IPS-18a (cell line): ENCODE results near the gene LILRA1.
"Not testable (repeated sequence)": the region's sequence is repeated elsewhere in the genome, so short reads cannot be mapped to it uniquely, and the experiment has no call there.

ENCODE experiments used
- H3K27ac ChIP-seq: one replicate; pipeline ENCODE4 v1.5.1; 2013; ENCODE audit warnings: low read length
- H3K27me3 ChIP-seq: one replicate; pipeline ENCODE4 v1.6.1; 2013; ENCODE audit warnings: mild to moderate bottlenecking, low read length; ENCODE audit not compliant: control insufficient read depth, insufficient read depth
- H3K36me3 ChIP-seq: one replicate; pipeline ENCODE4 v1.6.1; 2013; ENCODE audit warnings: low read depth, low read length; ENCODE audit not compliant: control insufficient read depth
- H3K4me1 ChIP-seq: one replicate; pipeline ENCODE4 v1.6.1; 2013; ENCODE audit warnings: low read depth, low read length; ENCODE audit not compliant: control insufficient read depth
- H3K4me3 ChIP-seq: one replicate; pipeline ENCODE4 v1.5.1; 2013; ENCODE audit warnings: low read length
- H3K9ac ChIP-seq: one replicate; pipeline ENCODE4 v1.6.1; 2013; ENCODE audit warnings: mild to moderate bottlenecking, low read length, moderate library complexity
- H3K9me3 ChIP-seq: one replicate; pipeline ENCODE4 v1.6.1; 2013; ENCODE audit warnings: low read depth, low read length; ENCODE audit not compliant: control insufficient read depth

Gene LILRA1

GRCh38 chr19:54630782-54631181, 37.4 kb downstream of the LILRA1 start:
- no peak overlapping the region for H3K9ac ChIP-seq
- H3K36me3 ChIP-seq = no peaks in the 10 kb centered on the region
- H3K4me1 ChIP-seq = no peaks in the 10 kb centered on the region
- H3K9me3 ChIP-seq = peaks cover 44% of the 10 kb centered on the region
- no peak overlapping the region for H3K27ac ChIP-seq
- no peaks in the 10 kb centered on the region for H3K27me3 ChIP-seq
- no peak overlapping the region for H3K4me3 ChIP-seq

GRCh38 chr19:54631489-54632337, 38.3 kb downstream of the LILRA1 start:
- not testable (repeated sequence) for H3K4me1 ChIP-seq, H3K36me3 ChIP-seq, H3K9ac ChIP-seq, H3K27ac ChIP-seq, H3K27me3 ChIP-seq, H3K4me3 ChIP-seq
- H3K9me3 ChIP-seq = peaks cover 42% of the 10 kb centered on the region

GRCh38 chr19:54632517-54632916, 39.1 kb downstream of the LILRA1 start:
- peaks cover 43% of the 10 kb centered on the region for H3K9me3 ChIP-seq
- H3K9ac ChIP-seq, H3K4me1 ChIP-seq, H3K27ac ChIP-seq, H3K4me3 ChIP-seq, H3K27me3 ChIP-seq, H3K36me3 ChIP-seq: not testable (repeated sequence)

GRCh38 chr19:54633401-54633800, 40.0 kb downstream of the LILRA1 start:
- H3K36me3 ChIP-seq = no peaks in the 10 kb centered on the region
- no peaks in the 10 kb centered on the region for H3K27me3 ChIP-seq
- H3K4me1 ChIP-seq = no peaks in the 10 kb centered on the region
- H3K4me3 ChIP-seq = no peak overlapping the region
- H3K9ac ChIP-seq = no peak overlapping the region
- peaks cover 40% of the 10 kb centered on the region for H3K9me3 ChIP-seq
- H3K27ac ChIP-seq = no peak overlapping the region

- not testable (repeated sequence) for H3K9ac ChIP-seq, H3K27me3 ChIP-seq, H3K4me3 ChIP-seq, H3K27ac ChIP-seq, H3K36me3 ChIP-seq, H3K4me1 ChIP-seq
- peaks cover 35% of the 10 kb centered on the region for H3K9me3 ChIP-seq
Measured at GRCh38 chr19:54636081-54636480, 42.6 kb downstream of the LILRA1 start.

DNA sequence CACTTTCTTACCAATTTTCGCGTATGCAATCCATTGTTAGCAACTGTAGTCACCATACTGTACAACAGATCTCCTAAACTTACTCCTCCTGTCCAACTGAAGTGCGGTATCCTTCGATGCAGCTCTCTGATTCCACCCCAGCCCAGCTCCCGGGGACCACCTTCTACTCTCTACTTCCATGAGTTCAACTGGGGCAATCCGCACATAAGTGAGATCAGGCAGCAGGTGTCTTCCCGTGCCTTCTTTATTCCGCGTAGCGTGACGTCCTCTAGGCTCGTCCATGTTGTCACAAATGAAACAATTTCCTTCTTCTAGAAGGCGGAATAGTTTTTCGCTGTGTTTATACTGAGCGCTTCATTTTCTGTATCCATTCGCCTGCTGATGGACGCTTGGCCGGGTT, 45.3 kb downstream of the LILRA1 start:
- Histone ChIP-seq H3K4me1 (no peaks in the 10 kb centered on the region), H3K36me3 (no peaks in the 10 kb centered on the region), H3K9me3 (peaks cover 33% of the 10 kb centered on the region), H3K9ac (no peak overlapping the region), H3K4me3 (no peak overlapping the region), H3K27me3 (no peaks in the 10 kb centered on the region), H3K27ac (no peak overlapping the region)

DNA sequence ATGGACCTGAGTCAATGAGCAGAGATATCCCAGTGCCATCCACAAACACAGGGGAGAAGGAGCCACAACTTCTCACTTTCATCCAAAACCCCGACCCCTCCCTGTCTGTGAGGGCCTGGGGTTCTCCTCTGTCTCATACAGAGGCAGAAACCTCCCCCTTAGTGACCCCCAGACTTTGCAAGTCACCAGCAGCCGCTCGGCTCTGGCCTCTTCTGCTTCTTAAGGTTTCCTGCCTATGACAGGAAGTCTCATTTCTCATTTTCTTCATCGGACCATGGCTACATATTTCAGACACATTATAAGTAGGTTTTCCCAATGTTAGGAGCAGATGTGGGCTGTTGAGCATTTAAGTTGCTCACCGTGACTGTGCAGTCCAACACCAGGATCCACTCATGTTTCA, 49.5 kb downstream of the LILRA1 start:
- H3K9me3 ChIP-seq = peaks cover 40% of the 10 kb centered on the region

GRCh38 chr19:54643583-54643982, 50.2 kb downstream of the LILRA1 start:
- not testable (repeated sequence) for H3K9ac ChIP-seq
- peaks cover 42% of the 10 kb centered on the region for H3K9me3 ChIP-seq

More for the DNA sequence above, 49.5 kb downstream of the LILRA1 start:
- not testable (repeated sequence) for H3K27ac ChIP-seq, H3K27me3 ChIP-seq, H3K9ac ChIP-seq, H3K36me3 ChIP-seq, H3K4me1 ChIP-seq, H3K4me3 ChIP-seq

GRCh38 chr19:54644056-54644455, 50.6 kb downstream of the LILRA1 start:
- H3K4me1 ChIP-seq = no peaks in the 10 kb centered on the region
- H3K27ac ChIP-seq = no peak overlapping the region
- H3K36me3 ChIP-seq = no peaks in the 10 kb centered on the region
- H3K4me3 ChIP-seq = no peak overlapping the region
- peaks cover 42% of the 10 kb centered on the region for H3K9me3 ChIP-seq
- no peak overlapping the region for H3K9ac ChIP-seq
- no peaks in the 10 kb centered on the region for H3K27me3 ChIP-seq

More at GRCh38 chr19:54643583-54643982, 50.2 kb downstream of the LILRA1 start:
- H3K27me3 ChIP-seq, H3K4me1 ChIP-seq, H3K36me3 ChIP-seq, H3K4me3 ChIP-seq, H3K27ac ChIP-seq: not testable (repeated sequence)

GRCh38 chr19:54646331-54646841, 53.0 kb downstream of the LILRA1 start:
- H3K27ac ChIP-seq = no peak overlapping the region
- H3K4me3 ChIP-seq = no peak overlapping the region
- peaks cover 36% of the 10 kb centered on the region for H3K9me3 ChIP-seq
- no peaks in the 10 kb centered on the region for H3K27me3 ChIP-seq
- no peaks in the 10 kb centered on the region for H3K4me1 ChIP-seq
- no peak overlapping the region for H3K9ac ChIP-seq
- no peaks in the 10 kb centered on the region for H3K36me3 ChIP-seq

DNA sequence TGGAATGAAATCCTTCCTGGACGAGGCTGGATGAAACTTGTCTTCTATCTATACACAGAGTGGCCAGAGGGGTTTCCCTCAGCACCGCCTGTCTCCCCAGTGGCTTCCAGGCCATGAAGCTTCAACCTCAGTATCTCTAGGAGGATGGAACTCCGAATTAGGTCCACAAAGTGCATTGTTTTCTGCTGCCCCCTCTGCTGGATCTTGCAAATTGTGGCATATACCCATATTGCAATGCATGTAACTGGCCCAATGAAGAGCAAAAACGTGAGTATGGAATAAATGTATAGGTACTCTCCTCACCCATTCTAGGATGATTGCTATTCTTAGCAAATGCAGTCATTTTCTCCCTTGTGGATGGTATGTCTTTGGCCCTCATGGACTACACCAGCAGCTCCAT, 54.7 kb downstream of the LILRA1 start:
- Histone ChIP-seq H3K36me3 (no peaks in the 10 kb centered on the region), H3K27me3 (no peaks in the 10 kb centered on the region), H3K27ac (no peak overlapping the region), H3K9ac (no peak overlapping the region), H3K4me1 (no peaks in the 10 kb centered on the region), H3K4me3 (no peak overlapping the region), H3K9me3 (peaks cover 51% of the 10 kb centered on the region)

GRCh38 chr19:54650108-54650655, 56.8 kb downstream of the LILRA1 start:
- no peaks in the 10 kb centered on the region for H3K27me3 ChIP-seq
- no peak overlapping the region for H3K27ac ChIP-seq
- H3K36me3 ChIP-seq = no peaks in the 10 kb centered on the region
- H3K9me3 ChIP-seq = peaks cover 53% of the 10 kb centered on the region
- no peaks in the 10 kb centered on the region for H3K4me1 ChIP-seq
- no peak overlapping the region for H3K4me3 ChIP-seq
- H3K9ac ChIP-seq = no peak overlapping the region
